HG02840 (cell line): ENCODE data around the gene HJURP.

Experiments used
- ATAC-seq: cut with Tn5 transposase; IDR thresholded peaks from one replicate; pipeline ENCODE4 v1.9.1; 2021; ENCODE audit warnings: mild to moderate bottlenecking, moderate library complexity, moderate number of reproducible peaks; ENCODE audit not compliant: unreplicated experiment, low FRiP score

HJURP gene

GRCh38 chr2:233831861-233832260, 22.5 kb downstream of the HJURP start:
- ATAC-seq, result no peak

GRCh38 chr2:233831011-233831721, 23.2 kb downstream of the HJURP start:
- no peak for ATAC-seq

- no peak for ATAC-seq
These were observed 24.1 kb downstream of the HJURP start for GRCh38 chr2:233830111-233830802.

GRCh38 chr2:233829193-233830110, 24.9 kb downstream of the HJURP start:
- no peak for ATAC-seq

- ATAC-seq, result no peak
These were observed 25.7 kb downstream of the HJURP start for GRCh38 chr2:233828546-233829192.

GRCh38 chr2:233824373-233824772, 30.0 kb downstream of the HJURP start:
- ATAC-seq, result no peak

GRCh38 chr2:233823731-233824121, 30.6 kb downstream of the HJURP start:
- no peak for ATAC-seq

GRCh38 chr2:233822781-233823730, 31.3 kb downstream of the HJURP start:
- ATAC-seq, result no peak

GRCh38 chr2:233822101-233822771, 32.1 kb downstream of the HJURP start:
- ATAC-seq, result no peak

- ATAC-seq, result no peak
These were observed 32.6 kb downstream of the HJURP start for GRCh38 chr2:233821709-233822100.

- no peak for ATAC-seq
These were observed 33.1 kb downstream of the HJURP start for GRCh38 chr2:233821196-233821595.

- ATAC-seq, result no peak
These were observed 33.6 kb downstream of the HJURP start for GRCh38 chr2:233820774-233821105.

- ATAC-seq, result no peak
These were observed 34.2 kb downstream of the HJURP start for GRCh38 chr2:233819884-233820773.

- ATAC-seq, result no peak
These were observed 35.4 kb downstream of the HJURP start for GRCh38 chr2:233818639-233819621.

GRCh38 chr2:233817995-233818638, 36.2 kb downstream of the HJURP start:
- ATAC-seq, result no peak

GRCh38 chr2:233817361-233817911, 36.9 kb downstream of the HJURP start:
- ATAC-seq, result no peak
